Mesodermal cell (in vitro differentiated cells): Measurements from ENCODE around the gene VSTM2L.

Source experiments
- H3K27ac ChIP-seq: 2 replicates; pipeline ENCODE4 v1.7.0; 2013; ENCODE audit warnings: mild to moderate bottlenecking, low read depth, low read length, moderate library complexity; ENCODE audit not compliant: severe bottlenecking
- H3K36me3 ChIP-seq: 2 replicates; pipeline ENCODE4 v1.7.1; 2013; ENCODE audit warnings: mild to moderate bottlenecking, low read length, moderate library complexity; ENCODE audit not compliant: control insufficient read depth, insufficient read depth
- H3K4me1 ChIP-seq: one replicate; pipeline ENCODE4 v1.7.1; 2013; ENCODE audit warnings: mild to moderate bottlenecking, low read length; ENCODE audit not compliant: insufficient read depth, control insufficient read depth, poor library complexity, severe bottlenecking
- H3K4me3 ChIP-seq: 2 replicates; pipeline ENCODE4 v1.7.0; 2013; ENCODE audit warnings: low read length, control low read depth, mild to moderate bottlenecking; ENCODE audit not compliant: insufficient read depth, poor library complexity, severe bottlenecking; ENCODE audit errors: extremely low read depth
- H3K9me3 ChIP-seq: 2 replicates; pipeline ENCODE4 v1.7.1; 2013; ENCODE audit warnings: mild to moderate bottlenecking, low read length, moderate library complexity; ENCODE audit not compliant: control insufficient read depth
- WGBS, 2 experiments: methylation state at CpG; one replicate each; pipeline ENCODE4 v1.1.5; 2013; ENCODE audit warnings: missing lambda C conversion rate in 2 of 2; ENCODE audit not compliant: insufficient coverage in 2 of 2; 5-methylcytosine and 5-hydroxymethylcytosine counted together

The VSTM2L gene

DNA sequence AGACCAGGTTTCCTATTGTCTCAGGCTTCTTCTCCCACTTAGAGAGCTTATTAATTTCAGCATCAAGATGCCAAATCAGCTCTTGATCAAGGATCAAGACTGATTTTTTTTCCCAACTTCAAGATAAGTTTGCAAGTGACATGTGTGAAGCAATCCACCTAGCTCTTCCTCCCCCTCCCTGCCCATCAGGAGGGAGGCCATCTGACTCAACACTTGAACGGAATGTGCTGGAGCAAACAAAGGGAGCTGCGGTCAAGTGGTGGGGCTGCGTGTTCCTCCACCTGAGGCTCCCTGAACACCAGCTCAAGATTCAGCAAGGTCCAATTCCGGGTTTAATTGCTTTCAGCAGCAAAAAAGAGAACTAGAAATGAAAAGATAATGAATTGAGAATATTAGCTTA, 91.6 kb downstream of the VSTM2L start:
- Histone ChIP-seq H3K4me1 (peaks cover 8% of the 10 kb centered on the region), H3K9me3 (no peaks in the 10 kb centered on the region), H3K36me3 (peaks cover 73% of the 10 kb centered on the region), H3K4me3 (no peak overlapping the region), H3K27ac (no peak overlapping the region)
- WGBS, 2 experiments: 78 to 89% methylated on average over 3 to 4 of the region's 4 CpGs
